ENCODE data around the gene CKAP5.

DNA sequence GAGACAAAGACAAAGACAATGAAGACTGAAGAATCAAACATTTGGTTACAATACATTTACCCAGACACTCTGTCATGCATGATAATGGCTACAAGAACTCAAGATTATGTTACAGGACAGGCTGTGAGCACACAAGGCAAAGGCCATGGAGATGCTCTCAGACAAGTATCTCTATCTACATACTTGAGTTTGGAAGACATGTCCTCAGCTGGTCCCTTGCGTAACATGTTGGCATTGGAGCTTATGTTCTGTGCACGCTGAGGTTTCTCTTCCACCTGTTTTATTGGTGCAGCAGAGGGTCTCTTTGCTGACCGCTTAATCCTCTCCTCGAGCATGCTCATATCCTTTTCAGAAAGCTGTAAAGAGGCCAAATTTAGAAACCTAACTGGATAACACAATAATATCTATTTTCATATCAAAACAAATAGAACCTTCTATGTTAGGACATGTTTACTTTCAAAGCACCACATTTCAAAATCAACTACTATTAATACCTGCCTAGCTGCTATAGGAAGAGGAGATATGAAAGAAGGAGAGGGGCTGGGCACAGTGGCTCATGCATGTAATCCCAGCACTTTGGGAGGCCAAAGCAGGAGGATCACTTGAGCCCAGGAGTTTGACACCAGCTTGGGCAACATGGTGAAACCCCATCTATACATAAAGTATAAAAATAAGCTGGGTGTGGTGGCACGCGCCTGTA is 85.5 kb downstream of the CKAP5 start:
- TF ChIP-seq, protein P1, sequence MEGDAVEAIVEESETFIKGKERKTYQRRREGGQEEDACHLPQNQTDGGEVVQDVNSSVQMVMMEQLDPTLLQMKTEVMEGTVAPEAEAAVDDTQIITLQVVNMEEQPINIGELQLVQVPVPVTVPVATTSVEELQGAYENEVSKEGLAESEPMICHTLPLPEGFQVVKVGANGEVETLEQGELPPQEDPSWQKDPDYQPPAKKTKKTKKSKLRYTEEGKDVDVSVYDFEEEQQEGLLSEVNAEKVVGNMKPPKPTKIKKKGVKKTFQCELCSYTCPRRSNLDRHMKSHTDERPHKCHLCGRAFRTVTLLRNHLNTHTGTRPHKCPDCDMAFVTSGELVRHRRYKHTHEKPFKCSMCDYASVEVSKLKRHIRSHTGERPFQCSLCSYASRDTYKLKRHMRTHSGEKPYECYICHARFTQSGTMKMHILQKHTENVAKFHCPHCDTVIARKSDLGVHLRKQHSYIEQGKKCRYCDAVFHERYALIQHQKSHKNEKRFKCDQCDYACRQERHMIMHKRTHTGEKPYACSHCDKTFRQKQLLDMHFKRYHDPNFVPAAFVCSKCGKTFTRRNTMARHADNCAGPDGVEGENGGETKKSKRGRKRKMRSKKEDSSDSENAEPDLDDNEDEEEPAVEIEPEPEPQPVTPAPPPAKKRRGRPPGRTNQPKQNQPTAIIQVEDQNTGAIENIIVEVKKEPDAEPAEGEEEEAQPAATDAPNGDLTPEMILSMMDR (IDR thresholded peaks at IDR 0.05 in 8 of 11, conservative IDR thresholded peaks at IDR 0.05 in 3 of 11), result no peak
- no peak for TF ChIP-seq POLR2A (IDR thresholded peaks at IDR 0.05)
- no peak for TF ChIP-seq POLR2AphosphoS5 (IDR thresholded peaks at IDR 0.05)
